ENCODE data around the gene VWF. TPM values are rescaled to one million over a fixed set of nuclear protein-coding genes. Genes with fewer than 3 reads are reported as not detected.

VWF gene
- total and polyA plus RNA-seq, 10 of the 15 experiments (the other 5 are each of a cell fraction or from before 2014, with no cell fraction given), result 0.08 to 0.23 TPM; not detected in 8

GRCh38 chr12:5989621-5990020 lies 134.8 kb downstream of the VWF start:
- Histone ChIP-seq H3K4me1 (ENCODE audit: control insufficient read depth, insufficient read depth, low read length) (no peaks in the 10 kb centered on the region), H3K4me2 (ENCODE audit: control insufficient read depth, insufficient read depth) (no peak overlapping the region), H3K27me3 (replicated peaks in 1 of 2; ENCODE audit: control insufficient read depth in 2 of 2, insufficient read depth in 2 of 2, low read length in 1 of 2) (peaks cover 0 to 3% of the 10 kb centered on the region in 2 experiments; a peak in 1 of 4 replicates), H3K27ac (ENCODE audit: control insufficient read depth, insufficient read depth) (no peak overlapping the region), H4K20me1 (ENCODE audit: control insufficient read depth, insufficient read depth) (no peaks in the 10 kb centered on the region), H3K79me2 (ENCODE audit: control insufficient read depth, insufficient read depth, low read length) (no peaks in the 10 kb centered on the region), H3K36me3 (ENCODE audit: control insufficient read depth in 2 of 2, insufficient read depth in 2 of 2, low read length in 1 of 2) (no peaks in the 10 kb centered on the region), H2AFZ (ENCODE audit: control insufficient read depth, low read depth, low read length) (no peak overlapping the region), H3K9me3 (replicated peaks; ENCODE audit: control insufficient read depth, insufficient read depth, low read length) (no peaks in the 10 kb centered on the region), H3K4me3 (no peak overlapping the region), H3K9ac (ENCODE audit: control insufficient read depth, insufficient read depth, low read length) (no peak overlapping the region)
- BruUV-seq (replicated peaks), result no TSS peak
- ChIA-PET SMC1A (ENCODE audit: uncharacterized antibody, unreplicated experiment) (interaction anchor here (1.3 to 5.4 kb wide), 6 partner anchors 15 to 295 kb away, joined by 3 to 65 read pairs (median 10); no protein-coding TSS in a partner anchor), RAD21 (ENCODE audit: unreplicated experiment) (interaction anchor here (2.1 to 7.2 kb wide), 3 partner anchors 49 to 295 kb away, joined by 5 to 71 read pairs (median 8); no protein-coding TSS in a partner anchor), POLR2A (no interaction called here), CTCF (interaction anchor here (0.6 to 10.9 kb wide), 8 partner anchors 7 to 296 kb away, joined by 3 to 256 read pairs (median 20); no protein-coding TSS in a partner anchor)
- in situ Hi-C loops (cut with MboI), result loop anchor here (5.0 kb wide), 2 partner anchors 53 to 298 kb away; no protein-coding TSS in a partner anchor
- no peak for ATAC-seq
- intact Hi-C loops (cut with micrococcal nuclease; ENCODE audit: unreplicated experiment), result loop anchor here (2.0 kb wide), 1 partner anchor 295 kb away; no protein-coding TSS in a partner anchor
- FAIRE-seq, result no peak
- DNase-seq (ENCODE audit: low read depth, low spot score), result no peak
- WGBS (ENCODE audit: insufficient coverage, insufficient replicate concordance, low lambda C conversion rate, missing lambda C conversion rate), result 10% methylated on average over 3 of the region's 3 CpGs
- TF ChIP-seq RELB (IDR thresholded peaks at IDR 0.05; ENCODE audit: low read depth) (no peak), ZNF592 (IDR thresholded peaks at IDR 0.05) (no peak), SUPT20H (IDR thresholded peaks at IDR 0.05; ENCODE audit: borderline replicate concordance, control insufficient read depth, low read depth, low read length) (no peak), ZZZ3 (IDR thresholded peaks at IDR 0.05; ENCODE audit: control insufficient read depth, insufficient read length, low read depth) (no peak), SPI1 (IDR thresholded peaks at IDR 0.05; ENCODE audit: borderline replicate concordance, insufficient read depth, low read depth, low read length) (no peak), POLR2AphosphoS2 (IDR thresholded peaks at IDR 0.05; ENCODE audit: low read depth, low read length) (no peak), RBBP5 (conservative IDR thresholded peaks at IDR 0.05) (no peak), SRF (IDR thresholded peaks at IDR 0.05; ENCODE audit: low read depth in 2 of 2, low read length in 2 of 2) (no peak), SREBF2 (IDR thresholded peaks at IDR 0.05; ENCODE audit: low read length) (no peak), BACH1 (IDR thresholded peaks at IDR 0.05; ENCODE audit: borderline replicate concordance) (no peak), NFIC (IDR thresholded peaks at IDR 0.05; ENCODE audit: low read depth, low read length) (no peak), YBX1 (IDR thresholded peaks at IDR 0.05) (no peak), ZNF687 (IDR thresholded peaks at IDR 0.05) (no peak), RUNX3 (IDR thresholded peaks at IDR 0.05; ENCODE audit: low read length) (no peak)
- TF ChIP-seq, protein P1, sequence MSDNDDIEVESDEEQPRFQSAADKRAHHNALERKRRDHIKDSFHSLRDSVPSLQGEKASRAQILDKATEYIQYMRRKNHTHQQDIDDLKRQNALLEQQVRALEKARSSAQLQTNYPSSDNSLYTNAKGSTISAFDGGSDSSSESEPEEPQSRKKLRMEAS (IDR thresholded peaks at IDR 0.05; ENCODE audit: low read depth, low read length), result no peak
